Measurements from ENCODE around the gene NEU3.

GRCh38 chr11:75002516-75002915 is 13.8 kb downstream of the NEU3 start:
- TF ChIP-seq CTCF (optimal IDR thresholded peaks at IDR 0.05 in 1 of 3, IDR thresholded peaks at IDR 0.05 in 1 of 3, conservative IDR thresholded peaks at IDR 0.05 in 1 of 3; ENCODE audit: extremely low read depth in 1 of 3, insufficient read depth in 2 of 3, low read length in 3 of 3) (no peak), EZH2 (IDR thresholded peaks at IDR 0.05; ENCODE audit: low read length) (no peak)
